ENCODE results near the gene RYR2. TPM values are rescaled to one million over a fixed set of nuclear protein-coding genes. Genes with fewer than 3 reads are reported as not detected.

RYR2 gene
- polyA plus RNA-seq, 1 of the 3 experiments (the other 2 are of a cell fraction): under 0.01 TPM

DNA sequence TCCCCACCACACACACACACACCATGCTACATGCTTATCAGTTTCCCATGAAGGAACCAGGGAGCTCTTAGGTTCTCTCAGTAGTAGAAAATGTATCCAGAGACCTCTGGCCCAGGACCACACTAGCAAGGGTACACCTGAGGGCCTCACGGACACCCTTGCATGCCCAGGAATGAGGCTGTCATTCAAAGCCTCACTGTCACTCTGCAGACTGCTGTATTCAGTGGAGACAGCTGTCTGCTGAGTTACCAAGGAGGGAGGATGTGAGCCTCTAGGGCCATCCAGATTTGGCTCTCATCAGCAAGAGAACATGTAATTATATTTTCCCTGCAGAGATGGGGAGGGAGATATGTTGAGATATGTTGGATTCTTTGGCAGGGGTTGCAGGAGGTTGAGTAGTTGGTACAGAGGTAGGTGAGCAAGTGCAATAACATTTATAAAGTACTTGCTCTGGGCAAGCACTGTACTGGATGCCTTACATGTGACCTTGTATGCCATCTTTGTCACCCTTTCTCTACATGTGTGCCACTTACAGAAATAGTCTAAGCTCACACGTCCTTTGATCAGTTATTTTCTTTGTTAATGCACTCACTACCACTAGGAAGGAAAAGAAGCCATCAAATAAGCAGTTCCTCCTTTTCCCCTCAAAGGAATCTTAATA lies 598.2 kb downstream of the RYR2 start:
- no peak overlapping the region for H3K9ac ChIP-seq
- ChIA-PET CTCF (interaction anchor here (1.1 to 1.2 kb wide), 2 partner anchors 11 to 160 kb away, joined by 3 read pairs; no protein-coding TSS in a partner anchor), POLR2A (no interaction called here)
- H3F3A ChIP-seq (replicated peaks; ENCODE audit: insufficient read depth): no peaks in the 10 kb centered on the region
- H3K9me3 ChIP-seq: no peaks in the 10 kb centered on the region
- H3K9me2 ChIP-seq: no peaks in the 10 kb centered on the region
- H3K27ac ChIP-seq (ENCODE audit: low read depth in 2 of 2, low read length in 1 of 2): no peak overlapping the region
- no peaks in the 10 kb centered on the region for H3K79me2 ChIP-seq (ENCODE audit: insufficient read depth)
- TF ChIP-seq GATA2 (CRISPR knock-in tag; IDR thresholded peaks at IDR 0.05): no peak; the same call in 1 of the 2 replicates
- no peak for TF ChIP-seq FOXM1 (IDR thresholded peaks at IDR 0.05; ENCODE audit: low read depth)
- TF ChIP-seq YY1 (IDR thresholded peaks at IDR 0.05; ENCODE audit: low read depth): no peak
- TF ChIP-seq POLR2AphosphoS5 (IDR thresholded peaks at IDR 0.05; ENCODE audit: low read depth, low read length): no peak
- TF ChIP-seq, protein P1, sequence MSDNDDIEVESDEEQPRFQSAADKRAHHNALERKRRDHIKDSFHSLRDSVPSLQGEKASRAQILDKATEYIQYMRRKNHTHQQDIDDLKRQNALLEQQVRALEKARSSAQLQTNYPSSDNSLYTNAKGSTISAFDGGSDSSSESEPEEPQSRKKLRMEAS (IDR thresholded peaks at IDR 0.05; ENCODE audit: low read depth): no peak
- TF ChIP-seq, protein P2, sequence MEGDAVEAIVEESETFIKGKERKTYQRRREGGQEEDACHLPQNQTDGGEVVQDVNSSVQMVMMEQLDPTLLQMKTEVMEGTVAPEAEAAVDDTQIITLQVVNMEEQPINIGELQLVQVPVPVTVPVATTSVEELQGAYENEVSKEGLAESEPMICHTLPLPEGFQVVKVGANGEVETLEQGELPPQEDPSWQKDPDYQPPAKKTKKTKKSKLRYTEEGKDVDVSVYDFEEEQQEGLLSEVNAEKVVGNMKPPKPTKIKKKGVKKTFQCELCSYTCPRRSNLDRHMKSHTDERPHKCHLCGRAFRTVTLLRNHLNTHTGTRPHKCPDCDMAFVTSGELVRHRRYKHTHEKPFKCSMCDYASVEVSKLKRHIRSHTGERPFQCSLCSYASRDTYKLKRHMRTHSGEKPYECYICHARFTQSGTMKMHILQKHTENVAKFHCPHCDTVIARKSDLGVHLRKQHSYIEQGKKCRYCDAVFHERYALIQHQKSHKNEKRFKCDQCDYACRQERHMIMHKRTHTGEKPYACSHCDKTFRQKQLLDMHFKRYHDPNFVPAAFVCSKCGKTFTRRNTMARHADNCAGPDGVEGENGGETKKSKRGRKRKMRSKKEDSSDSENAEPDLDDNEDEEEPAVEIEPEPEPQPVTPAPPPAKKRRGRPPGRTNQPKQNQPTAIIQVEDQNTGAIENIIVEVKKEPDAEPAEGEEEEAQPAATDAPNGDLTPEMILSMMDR (IDR thresholded peaks at IDR 0.05): no peak
- no peak for TF ChIP-seq FOXJ3 (CRISPR knock-in tag; IDR thresholded peaks at IDR 0.05)
- TF ChIP-seq JUND (IDR thresholded peaks at IDR 0.05): no peak
- no peak for TF ChIP-seq TCF12 (IDR thresholded peaks at IDR 0.05)
- TF ChIP-seq CHD2 (IDR thresholded peaks at IDR 0.05; ENCODE audit: low read length, partially characterized antibody): no peak
- no peak for TF ChIP-seq MEF2A (IDR thresholded peaks at IDR 0.05; ENCODE audit: borderline replicate concordance, low read depth)
- TF ChIP-seq, protein P3, sequence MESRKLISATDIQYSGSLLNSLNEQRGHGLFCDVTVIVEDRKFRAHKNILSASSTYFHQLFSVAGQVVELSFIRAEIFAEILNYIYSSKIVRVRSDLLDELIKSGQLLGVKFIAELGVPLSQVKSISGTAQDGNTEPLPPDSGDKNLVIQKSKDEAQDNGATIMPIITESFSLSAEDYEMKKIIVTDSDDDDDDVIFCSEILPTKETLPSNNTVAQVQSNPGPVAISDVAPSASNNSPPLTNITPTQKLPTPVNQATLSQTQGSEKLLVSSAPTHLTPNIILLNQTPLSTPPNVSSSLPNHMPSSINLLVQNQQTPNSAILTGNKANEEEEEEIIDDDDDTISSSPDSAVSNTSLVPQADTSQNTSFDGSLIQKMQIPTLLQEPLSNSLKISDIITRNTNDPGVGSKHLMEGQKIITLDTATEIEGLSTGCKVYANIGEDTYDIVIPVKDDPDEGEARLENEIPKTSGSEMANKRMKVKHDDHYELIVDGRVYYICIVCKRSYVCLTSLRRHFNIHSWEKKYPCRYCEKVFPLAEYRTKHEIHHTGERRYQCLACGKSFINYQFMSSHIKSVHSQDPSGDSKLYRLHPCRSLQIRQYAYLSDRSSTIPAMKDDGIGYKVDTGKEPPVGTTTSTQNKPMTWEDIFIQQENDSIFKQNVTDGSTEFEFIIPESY (IDR thresholded peaks at IDR 0.05; ENCODE audit: borderline replicate concordance, low read depth): no peak
- TF ChIP-seq, protein P4, sequence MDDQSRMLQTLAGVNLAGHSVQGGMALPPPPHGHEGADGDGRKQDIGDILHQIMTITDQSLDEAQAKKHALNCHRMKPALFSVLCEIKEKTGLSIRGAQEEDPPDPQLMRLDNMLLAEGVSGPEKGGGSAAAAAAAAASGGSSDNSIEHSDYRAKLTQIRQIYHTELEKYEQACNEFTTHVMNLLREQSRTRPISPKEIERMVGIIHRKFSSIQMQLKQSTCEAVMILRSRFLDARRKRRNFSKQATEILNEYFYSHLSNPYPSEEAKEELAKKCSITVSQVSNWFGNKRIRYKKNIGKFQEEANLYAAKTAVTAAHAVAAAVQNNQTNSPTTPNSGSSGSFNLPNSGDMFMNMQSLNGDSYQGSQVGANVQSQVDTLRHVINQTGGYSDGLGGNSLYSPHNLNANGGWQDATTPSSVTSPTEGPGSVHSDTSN (IDR thresholded peaks at IDR 0.05): no peak
- TF ChIP-seq TEAD4 (IDR thresholded peaks at IDR 0.05; ENCODE audit: borderline replicate concordance, insufficient read depth): no peak
- TF ChIP-seq, protein P5, sequence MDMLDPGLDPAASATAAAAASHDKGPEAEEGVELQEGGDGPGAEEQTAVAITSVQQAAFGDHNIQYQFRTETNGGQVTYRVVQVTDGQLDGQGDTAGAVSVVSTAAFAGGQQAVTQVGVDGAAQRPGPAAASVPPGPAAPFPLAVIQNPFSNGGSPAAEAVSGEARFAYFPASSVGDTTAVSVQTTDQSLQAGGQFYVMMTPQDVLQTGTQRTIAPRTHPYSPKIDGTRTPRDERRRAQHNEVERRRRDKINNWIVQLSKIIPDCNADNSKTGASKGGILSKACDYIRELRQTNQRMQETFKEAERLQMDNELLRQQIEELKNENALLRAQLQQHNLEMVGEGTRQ (IDR thresholded peaks at IDR 0.05; ENCODE audit: borderline replicate concordance, low read depth, low read length): no peak
- 9% methylated on average over 2 of the region's 2 CpGs for WGBS (ENCODE audit: low lambda C conversion rate)
- no peak overlapping the region for H3K4me2 ChIP-seq
- H3K27me3 ChIP-seq (ENCODE audit: insufficient read depth): no peaks in the 10 kb centered on the region
- no peak overlapping the region for H3K4me3 ChIP-seq (ENCODE audit: low read depth in 2 of 2, low read length in 1 of 2)
- H3K36me3 ChIP-seq (replicated peaks in 1 of 2; ENCODE audit: control insufficient read depth in 1 of 2, insufficient read depth in 2 of 2, low read length in 1 of 2): no peaks in the 10 kb centered on the region
- H4K20me1 ChIP-seq (ENCODE audit: insufficient read depth): no peaks in the 10 kb centered on the region
- H3K4me1 ChIP-seq (ENCODE audit: control insufficient read depth in 1 of 2, insufficient read depth in 2 of 2, low read depth in 1 of 2, low read length in 1 of 2): peaks cover 0 to 2% of the 10 kb centered on the region in 2 experiments; a peak in 1 of 4 replicates
- H2AFZ ChIP-seq (ENCODE audit: low read depth): no peak overlapping the region
- DNase-seq: no peak

All from SK-N-SH (cell line).